ENCODE results near the gene ERFL.
A peak's percentile ranks its signal among the peaks of the same experiment; 100 is the strongest.

GRCh38 chr19:41913538-41914423 is 14.5 kb downstream of the ERFL start:
- TF ChIP-seq CREB1 (CRISPR knock-in tag; IDR thresholded peaks at IDR 0.05; ENCODE audit: low read depth) (no peak), CTCF (conservative IDR thresholded peaks at IDR 0.05; ENCODE audit: low read depth in 2 of 2) (no peak), EZH2 (IDR thresholded peaks at IDR 0.05; ENCODE audit: low read depth, unreplicated experiment) (peak; percentile 77), POLR2AphosphoS5 (IDR thresholded peaks at IDR 0.05; ENCODE audit: low read depth) (no peak), EZH2phosphoT487 (IDR thresholded peaks at IDR 0.05; ENCODE audit: unreplicated experiment) (no peak), REST (IDR thresholded peaks at IDR 0.05; ENCODE audit: unreplicated experiment) (no peak), ZNF331 (CRISPR knock-in tag; IDR thresholded peaks at IDR 0.05; ENCODE audit: low read depth) (no peak), ZNF114 (CRISPR knock-in tag; IDR thresholded peaks at IDR 0.05) (no peak), NANOG (IDR thresholded peaks at IDR 0.05; ENCODE audit: borderline replicate concordance) (no peak), STAT1 (IDR thresholded peaks at IDR 0.05; ENCODE audit: unreplicated experiment) (no peak)

All from GM23338 (cell line).